ENCODE results near the gene ZBTB7C. TPM values are rescaled to one million over a fixed set of nuclear protein-coding genes. Genes with fewer than 3 reads are reported as not detected.

The ZBTB7C gene
- total RNA-seq, 1 donor from 2014 or later: 0.67 TPM

GRCh38 chr18:48058486-48058885, 350.7 kb downstream of the ZBTB7C start:
- Mint-ChIP-seq H3K4me1 (ENCODE audit: unreplicated experiment) (peaks cover 22% of the 10 kb centered on the region), H3K4me3 (ENCODE audit: unreplicated experiment) (no peak overlapping the region), H3K27ac (ENCODE audit: unreplicated experiment) (no peak overlapping the region), H3K9me3 (ENCODE audit: unreplicated experiment) (no peaks in the 10 kb centered on the region), H3K36me3 (ENCODE audit: low read depth, unreplicated experiment) (no peaks in the 10 kb centered on the region), H3K27me3 (ENCODE audit: unreplicated experiment) (peaks cover 7% of the 10 kb centered on the region)
- DNase-seq (ENCODE audit: low spot score): no peak
- TF ChIP-seq CTCF (IDR thresholded peaks at IDR 0.05; ENCODE audit: unreplicated experiment): no peak

GRCh38 chr18:48057018-48057417, 352.2 kb downstream of the ZBTB7C start:
- DNase-seq (ENCODE audit: low spot score): no peak
- H3K4me3 Mint-ChIP-seq (ENCODE audit: unreplicated experiment): no peak overlapping the region
- H3K27ac Mint-ChIP-seq (ENCODE audit: unreplicated experiment): no peak overlapping the region
- no peaks in the 10 kb centered on the region for H3K36me3 Mint-ChIP-seq (ENCODE audit: low read depth, unreplicated experiment)
- H3K4me1 Mint-ChIP-seq (ENCODE audit: unreplicated experiment): peaks cover 18% of the 10 kb centered on the region
- peaks cover 5% of the 10 kb centered on the region for H3K27me3 Mint-ChIP-seq (ENCODE audit: unreplicated experiment)
- no peaks in the 10 kb centered on the region for H3K9me3 Mint-ChIP-seq (ENCODE audit: unreplicated experiment)
- TF ChIP-seq CTCF (IDR thresholded peaks at IDR 0.05; ENCODE audit: unreplicated experiment): no peak

- DNase-seq (ENCODE audit: low spot score): no peak
- Mint-ChIP-seq H3K4me1 (ENCODE audit: unreplicated experiment) (peaks cover 15% of the 10 kb centered on the region), H3K27me3 (ENCODE audit: unreplicated experiment) (peaks cover 8% of the 10 kb centered on the region), H3K27ac (ENCODE audit: unreplicated experiment) (no peak overlapping the region), H3K9me3 (ENCODE audit: unreplicated experiment) (no peaks in the 10 kb centered on the region), H3K4me3 (ENCODE audit: unreplicated experiment) (no peak overlapping the region), H3K36me3 (ENCODE audit: low read depth, unreplicated experiment) (no peaks in the 10 kb centered on the region)
- no peak for TF ChIP-seq CTCF (IDR thresholded peaks at IDR 0.05; ENCODE audit: unreplicated experiment)
Measured at GRCh38 chr18:48055351-48055750, 353.8 kb downstream of the ZBTB7C start.

- Mint-ChIP-seq H3K27ac (ENCODE audit: unreplicated experiment) (no peak overlapping the region), H3K27me3 (ENCODE audit: unreplicated experiment) (peaks cover 6% of the 10 kb centered on the region), H3K36me3 (ENCODE audit: low read depth, unreplicated experiment) (no peaks in the 10 kb centered on the region), H3K4me1 (ENCODE audit: unreplicated experiment) (peaks cover 11% of the 10 kb centered on the region), H3K4me3 (ENCODE audit: unreplicated experiment) (no peak overlapping the region), H3K9me3 (ENCODE audit: unreplicated experiment) (no peaks in the 10 kb centered on the region)
- TF ChIP-seq CTCF (IDR thresholded peaks at IDR 0.05; ENCODE audit: unreplicated experiment): no peak
- DNase-seq (ENCODE audit: low spot score): no peak
Measured at GRCh38 chr18:48053881-48054816, 355.0 kb downstream of the ZBTB7C start.

- Mint-ChIP-seq H3K4me1 (ENCODE audit: unreplicated experiment) (peaks cover 11% of the 10 kb centered on the region), H3K4me3 (ENCODE audit: unreplicated experiment) (no peak overlapping the region), H3K27ac (ENCODE audit: unreplicated experiment) (peak overlapping the region; percentile 38), H3K36me3 (ENCODE audit: low read depth, unreplicated experiment) (no peaks in the 10 kb centered on the region), H3K9me3 (ENCODE audit: unreplicated experiment) (no peaks in the 10 kb centered on the region), H3K27me3 (ENCODE audit: unreplicated experiment) (peaks cover 6% of the 10 kb centered on the region)
- TF ChIP-seq CTCF (IDR thresholded peaks at IDR 0.05; ENCODE audit: unreplicated experiment): no peak
- no peak for DNase-seq (ENCODE audit: low spot score)
Measured at GRCh38 chr18:48052842-48053241, 356.3 kb downstream of the ZBTB7C start.

Measured in endothelial cell (in vitro differentiated cells).